Thymus (tissue), 11 donors: ENCODE data around the gene CACNG4. TPM values are rescaled to one million over a fixed set of nuclear protein-coding genes. Genes with fewer than 3 reads are reported as not detected.

ENCODE experiments used
- DNase-seq, 9 donors: peaks; one replicate each; pipeline ENCODE4 v3.0.0-alpha.2; 2013; ENCODE audit warnings: low spot score in 9 of 9, low read depth in 6 of 9, missing footprints in 1 of 9
- H3K27ac ChIP-seq, 2 donors: one replicate each; pipeline ENCODE4 v1.5.1; 2013; ENCODE audit warnings: control low read depth in 1 of 2, low read depth in 1 of 2, low read length in 1 of 2, mild to moderate bottlenecking in 1 of 2, moderate library complexity in 1 of 2
- H3K27me3 ChIP-seq, 2 donors: one replicate each; pipeline ENCODE4 v1.5.1; 2013; ENCODE audit warnings: low read length in 1 of 2; ENCODE audit not compliant: control insufficient read depth in 2 of 2, insufficient read depth in 1 of 2
- H3K36me3 ChIP-seq, 2 donors: one replicate each; pipeline ENCODE4 v1.5.1; 2013; ENCODE audit warnings: low read length in 1 of 2, mild to moderate bottlenecking in 1 of 2, moderate library complexity in 1 of 2; ENCODE audit not compliant: control insufficient read depth in 2 of 2, insufficient read depth in 2 of 2
- H3K4me1 ChIP-seq, 2 donors: one replicate each; pipeline ENCODE4 v1.5.1; 2013; ENCODE audit warnings: low read length in 2 of 2; ENCODE audit not compliant: control insufficient read depth in 2 of 2, insufficient read depth in 2 of 2
- H3K4me3 ChIP-seq, 2 donors: one replicate each; pipeline ENCODE4 v1.5.1; 2013; ENCODE audit warnings: low read length in 2 of 2, control low read depth in 1 of 2, mild to moderate bottlenecking in 1 of 2
- H3K9me3 ChIP-seq, 2 donors: one replicate each; pipeline ENCODE4 v1.5.1; 2013; ENCODE audit warnings: low read length in 1 of 2, mild to moderate bottlenecking in 1 of 2; ENCODE audit not compliant: control insufficient read depth in 2 of 2, insufficient read depth in 1 of 2
- WGBS: extraction: QIAGEN DNeasy Blood & Tissue Kit; methylation state at CpG from one replicate; pipeline ENCODE4 v1.1.7; 2013; 5-methylcytosine and 5-hydroxymethylcytosine counted together
- polyA plus RNA-seq: library from polyadenylated mRNA; stranded (reverse); fragments of 200-250 nt; gene quantifications from one replicate; pipeline ENCODE4 v1.2.3, GENCODE V29; 2013
- total RNA-seq: library from RNA; stranded (reverse); fragments of 120-200 nt; gene quantifications from one replicate; pipeline ENCODE4 v1.2.4, GENCODE V29; 2013
- donor health status: healthy.

CACNG4 gene
- total and polyA plus RNA-seq, 2 donors, result 0.07 to 0.09 TPM

- no peak overlapping the region for H3K4me3 ChIP-seq
- H3K36me3 ChIP-seq, result no peaks in the 10 kb centered on the region
- H3K27ac ChIP-seq, result no peak overlapping the region
- no peaks in the 10 kb centered on the region for H3K9me3 ChIP-seq
- no peak for DNase-seq
- WGBS, result 92% methylated on average over 8 of the region's 8 CpGs
- H3K4me1 ChIP-seq, result no peaks in the 10 kb centered on the region
- H3K27me3 ChIP-seq, result peaks cover 0 to 2% of the 10 kb centered on the region in 2 donors
Measured at GRCh38 chr17:66925811-66926500, 38.6 kb upstream of the CACNG4 start.

GRCh38 chr17:66928949-66929348 is 35.6 kb upstream of the CACNG4 start:
- WGBS, result 93% methylated on average over 5 of the region's 5 CpGs
- Histone ChIP-seq H3K4me1 (no peaks in the 10 kb centered on the region), H3K27me3 (peaks cover 0 to 2% of the 10 kb centered on the region in 2 donors), H3K36me3 (no peaks in the 10 kb centered on the region), H3K4me3 (no peak overlapping the region), H3K27ac (no peak overlapping the region), H3K9me3 (no peaks in the 10 kb centered on the region)
- DNase-seq, result no peak

GRCh38 chr17:66929591-66929990 is 34.9 kb upstream of the CACNG4 start:
- no peaks in the 10 kb centered on the region for H3K4me1 ChIP-seq
- H3K36me3 ChIP-seq, result no peaks in the 10 kb centered on the region
- H3K4me3 ChIP-seq, result no peak overlapping the region
- peaks cover 0 to 2% of the 10 kb centered on the region in 2 donors for H3K27me3 ChIP-seq
- no peak overlapping the region for H3K27ac ChIP-seq
- no peak for DNase-seq
- no peaks in the 10 kb centered on the region for H3K9me3 ChIP-seq
- 46% methylated on average over 1 of the region's 1 CpG for WGBS

- WGBS, result 83% methylated on average over 3 of the region's 3 CpGs
Measured at GRCh38 chr17:66930933-66931332, 33.6 kb upstream of the CACNG4 start.

DNA sequence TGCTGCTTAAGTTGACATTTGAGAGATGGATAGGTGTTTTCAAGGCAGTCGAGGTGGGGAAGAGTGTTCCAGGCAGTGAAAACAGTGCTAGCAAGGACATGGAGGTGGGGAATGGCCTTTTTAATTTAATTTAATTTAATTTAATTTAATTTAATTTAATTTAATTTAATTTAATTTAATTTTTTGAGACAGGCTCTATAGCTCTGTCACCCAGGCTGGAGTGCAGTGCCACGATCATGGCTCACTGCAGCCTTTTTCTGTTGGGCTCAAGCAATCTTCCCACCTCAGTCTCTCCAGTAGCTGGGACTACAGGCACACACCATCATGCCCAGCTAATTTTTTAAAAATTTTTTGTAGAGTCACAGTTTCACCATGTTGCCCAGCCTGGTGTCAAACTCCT is 32.2 kb upstream of the CACNG4 start:
- Histone ChIP-seq H3K4me1 (no peaks in the 10 kb centered on the region), H3K4me3 (no peak overlapping the region), H3K27me3 (peaks cover 0 to 2% of the 10 kb centered on the region in 2 donors), H3K27ac (no peak overlapping the region), H3K9me3 (no peaks in the 10 kb centered on the region), H3K36me3 (no peaks in the 10 kb centered on the region)
- no peak for DNase-seq
- WGBS, result 75% methylated on average over 2 of the region's 2 CpGs

More at GRCh38 chr17:66930933-66931332, 33.6 kb upstream of the CACNG4 start:
- Histone ChIP-seq H3K27ac (no peak overlapping the region), H3K4me1 (no peaks in the 10 kb centered on the region), H3K36me3 (no peaks in the 10 kb centered on the region), H3K9me3 (no peaks in the 10 kb centered on the region), H3K4me3 (no peak overlapping the region), H3K27me3 (peaks cover 0 to 2% of the 10 kb centered on the region in 2 donors)
- no peak for DNase-seq

DNA sequence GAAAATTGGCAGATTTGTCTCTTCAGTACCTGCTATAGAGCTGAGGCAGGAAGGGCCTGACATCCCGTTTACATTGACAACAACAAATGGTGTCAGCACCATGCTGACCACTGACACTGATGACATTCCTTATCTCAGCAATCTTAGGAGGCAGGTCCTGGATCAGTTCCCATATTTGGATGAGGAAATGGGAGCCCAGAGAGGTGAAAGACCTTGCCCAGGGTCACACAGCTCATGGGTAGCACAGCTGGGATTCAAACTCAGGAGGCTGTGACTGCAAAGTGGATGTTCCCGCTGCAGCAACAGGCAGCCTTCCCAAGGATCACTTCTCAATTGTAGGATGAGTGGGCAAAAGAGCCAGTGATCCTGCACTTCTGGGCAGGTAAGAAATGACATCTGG is 30.5 kb upstream of the CACNG4 start:
- 84% methylated on average over 2 of the region's 2 CpGs for WGBS
- Histone ChIP-seq H3K36me3 (no peaks in the 10 kb centered on the region), H3K4me3 (no peak overlapping the region), H3K27me3 (no peaks in the 10 kb centered on the region), H3K27ac (no peak overlapping the region), H3K9me3 (no peaks in the 10 kb centered on the region), H3K4me1 (no peaks in the 10 kb centered on the region)
- no peak for DNase-seq

DNA sequence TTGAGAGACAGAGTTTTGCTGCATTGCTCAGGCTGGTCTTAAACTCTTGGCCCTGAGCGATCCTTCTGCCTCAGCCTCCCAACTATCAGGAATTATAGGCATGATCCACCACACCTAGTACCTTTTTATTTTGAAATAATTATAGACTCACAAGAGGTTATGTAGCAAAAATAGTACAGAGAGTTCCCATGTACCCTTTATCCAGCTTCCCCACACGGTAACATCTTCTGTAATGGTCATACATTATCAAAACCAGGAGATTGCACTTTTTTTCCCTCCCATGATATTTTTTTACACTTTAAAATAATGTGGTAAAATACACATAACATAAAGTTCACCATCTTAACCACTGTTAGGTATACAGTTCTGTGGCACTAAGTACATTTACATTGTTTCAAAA is 28.8 kb upstream of the CACNG4 start:
- no peak for DNase-seq
- Histone ChIP-seq H3K27me3 (no peaks in the 10 kb centered on the region), H3K27ac (no peak overlapping the region), H3K9me3 (no peaks in the 10 kb centered on the region), H3K4me3 (no peak overlapping the region), H3K4me1 (no peaks in the 10 kb centered on the region), H3K36me3 (no peaks in the 10 kb centered on the region)
- WGBS, result 98% methylated on average over 2 of the region's 2 CpGs

DNA sequence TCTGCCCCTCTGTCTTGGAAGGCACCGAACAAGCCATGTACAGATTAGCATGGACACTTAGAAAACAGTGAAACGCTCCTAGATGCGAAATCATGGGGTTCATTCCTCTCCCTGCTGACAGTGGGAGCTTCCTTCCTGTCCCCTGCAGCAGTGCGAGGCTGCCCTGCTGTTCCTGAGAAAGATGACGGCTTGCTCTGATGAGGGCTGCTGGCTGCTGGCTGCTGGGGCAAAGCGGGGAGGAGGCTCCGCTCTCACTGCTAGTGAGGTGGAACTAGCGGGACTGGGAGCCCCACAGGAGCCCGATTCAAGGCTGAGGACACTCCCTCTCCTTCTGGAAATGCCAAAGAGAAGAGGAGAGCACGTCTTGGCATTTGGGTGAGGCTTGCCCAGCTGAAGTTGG is 25.9 kb upstream of the CACNG4 start:
- WGBS, result 89% methylated on average over 10 of the region's 10 CpGs
- Histone ChIP-seq H3K4me3 (no peak overlapping the region), H3K27ac (no peak overlapping the region), H3K4me1 (no peaks in the 10 kb centered on the region), H3K27me3 (peaks cover 3 to 7% of the 10 kb centered on the region in 2 donors), H3K9me3 (no peaks in the 10 kb centered on the region), H3K36me3 (no peaks in the 10 kb centered on the region)
- DNase-seq, result no peak

- 93% methylated on average over 12 of the region's 12 CpGs for WGBS
- Histone ChIP-seq H3K4me3 (no peak overlapping the region), H3K9me3 (no peaks in the 10 kb centered on the region), H3K27me3 (peaks cover 6 to 16% of the 10 kb centered on the region in 2 donors), H3K36me3 (no peaks in the 10 kb centered on the region), H3K27ac (no peak overlapping the region), H3K4me1 (no peaks in the 10 kb centered on the region)
- DNase-seq, result no peak
Measured at GRCh38 chr17:66939461-66940114, 24.9 kb upstream of the CACNG4 start.
